ENCODE data around the gene GLIPR1L2.

DNA sequence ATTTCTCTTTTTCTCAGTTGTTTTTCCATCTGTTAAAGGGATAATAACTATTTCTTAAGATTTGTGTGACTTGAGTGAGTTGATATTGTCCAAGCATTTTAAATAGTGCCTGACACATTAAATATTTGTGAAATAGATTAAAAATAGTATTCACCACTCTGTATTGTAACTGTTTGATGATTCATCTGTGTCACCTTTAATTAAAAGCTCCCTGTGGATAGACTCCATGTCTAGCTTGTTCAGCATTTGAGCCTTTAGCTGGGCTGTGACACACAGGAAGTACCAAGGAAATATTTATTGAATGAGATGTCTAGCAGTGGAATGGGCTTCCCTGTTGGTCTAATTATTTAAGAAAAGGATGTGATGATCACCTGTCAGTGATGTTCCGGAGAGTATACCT, 1.8 kb upstream of the GLIPR1L2 start:
- TF ChIP-seq EZH2phosphoT487 (IDR thresholded peaks at IDR 0.05; ENCODE audit: unreplicated experiment) (no peak), ZNF331 (CRISPR knock-in tag; IDR thresholded peaks at IDR 0.05; ENCODE audit: low read depth) (no peak), EZH2 (IDR thresholded peaks at IDR 0.05; ENCODE audit: low read depth, unreplicated experiment) (no peak), ZNF114 (CRISPR knock-in tag; IDR thresholded peaks at IDR 0.05) (no peak), NANOG (IDR thresholded peaks at IDR 0.05; ENCODE audit: borderline replicate concordance) (no peak), CREB1 (CRISPR knock-in tag; IDR thresholded peaks at IDR 0.05; ENCODE audit: low read depth) (no peak), POLR2AphosphoS5 (IDR thresholded peaks at IDR 0.05; ENCODE audit: low read depth) (no peak)
- TF ChIP-seq, protein P1, sequence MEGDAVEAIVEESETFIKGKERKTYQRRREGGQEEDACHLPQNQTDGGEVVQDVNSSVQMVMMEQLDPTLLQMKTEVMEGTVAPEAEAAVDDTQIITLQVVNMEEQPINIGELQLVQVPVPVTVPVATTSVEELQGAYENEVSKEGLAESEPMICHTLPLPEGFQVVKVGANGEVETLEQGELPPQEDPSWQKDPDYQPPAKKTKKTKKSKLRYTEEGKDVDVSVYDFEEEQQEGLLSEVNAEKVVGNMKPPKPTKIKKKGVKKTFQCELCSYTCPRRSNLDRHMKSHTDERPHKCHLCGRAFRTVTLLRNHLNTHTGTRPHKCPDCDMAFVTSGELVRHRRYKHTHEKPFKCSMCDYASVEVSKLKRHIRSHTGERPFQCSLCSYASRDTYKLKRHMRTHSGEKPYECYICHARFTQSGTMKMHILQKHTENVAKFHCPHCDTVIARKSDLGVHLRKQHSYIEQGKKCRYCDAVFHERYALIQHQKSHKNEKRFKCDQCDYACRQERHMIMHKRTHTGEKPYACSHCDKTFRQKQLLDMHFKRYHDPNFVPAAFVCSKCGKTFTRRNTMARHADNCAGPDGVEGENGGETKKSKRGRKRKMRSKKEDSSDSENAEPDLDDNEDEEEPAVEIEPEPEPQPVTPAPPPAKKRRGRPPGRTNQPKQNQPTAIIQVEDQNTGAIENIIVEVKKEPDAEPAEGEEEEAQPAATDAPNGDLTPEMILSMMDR (conservative IDR thresholded peaks at IDR 0.05; ENCODE audit: low read depth in 2 of 2): no peak
- TF ChIP-seq, protein P2, sequence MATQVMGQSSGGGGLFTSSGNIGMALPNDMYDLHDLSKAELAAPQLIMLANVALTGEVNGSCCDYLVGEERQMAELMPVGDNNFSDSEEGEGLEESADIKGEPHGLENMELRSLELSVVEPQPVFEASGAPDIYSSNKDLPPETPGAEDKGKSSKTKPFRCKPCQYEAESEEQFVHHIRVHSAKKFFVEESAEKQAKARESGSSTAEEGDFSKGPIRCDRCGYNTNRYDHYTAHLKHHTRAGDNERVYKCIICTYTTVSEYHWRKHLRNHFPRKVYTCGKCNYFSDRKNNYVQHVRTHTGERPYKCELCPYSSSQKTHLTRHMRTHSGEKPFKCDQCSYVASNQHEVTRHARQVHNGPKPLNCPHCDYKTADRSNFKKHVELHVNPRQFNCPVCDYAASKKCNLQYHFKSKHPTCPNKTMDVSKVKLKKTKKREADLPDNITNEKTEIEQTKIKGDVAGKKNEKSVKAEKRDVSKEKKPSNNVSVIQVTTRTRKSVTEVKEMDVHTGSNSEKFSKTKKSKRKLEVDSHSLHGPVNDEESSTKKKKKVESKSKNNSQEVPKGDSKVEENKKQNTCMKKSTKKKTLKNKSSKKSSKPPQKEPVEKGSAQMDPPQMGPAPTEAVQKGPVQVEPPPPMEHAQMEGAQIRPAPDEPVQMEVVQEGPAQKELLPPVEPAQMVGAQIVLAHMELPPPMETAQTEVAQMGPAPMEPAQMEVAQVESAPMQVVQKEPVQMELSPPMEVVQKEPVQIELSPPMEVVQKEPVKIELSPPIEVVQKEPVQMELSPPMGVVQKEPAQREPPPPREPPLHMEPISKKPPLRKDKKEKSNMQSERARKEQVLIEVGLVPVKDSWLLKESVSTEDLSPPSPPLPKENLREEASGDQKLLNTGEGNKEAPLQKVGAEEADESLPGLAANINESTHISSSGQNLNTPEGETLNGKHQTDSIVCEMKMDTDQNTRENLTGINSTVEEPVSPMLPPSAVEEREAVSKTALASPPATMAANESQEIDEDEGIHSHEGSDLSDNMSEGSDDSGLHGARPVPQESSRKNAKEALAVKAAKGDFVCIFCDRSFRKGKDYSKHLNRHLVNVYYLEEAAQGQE (IDR thresholded peaks at IDR 0.05; ENCODE audit: unreplicated experiment): no peak

Data from GM23338 (cell line).